Tibial nerve (tissue), 4 donors: ENCODE data around the gene CDK5RAP3. TPM values are rescaled to one million over a fixed set of nuclear protein-coding genes. Genes with fewer than 3 reads are reported as not detected.

ENCODE experiments used
- DNase-seq, 2 donors: peaks; one replicate each; pipeline ENCODE4 v3.0.0-alpha.2; 2019; ENCODE audit warnings: low spot score in 2 of 2
- H3K27ac ChIP-seq, 4 donors: fragments of 200-600 bp; sonication (generic) in 3 of 4; one replicate each; pipeline ENCODE4 v1.5.1; 2017 to 2019; ENCODE audit warnings: mild to moderate bottlenecking in 1 of 4
- H3K27me3 ChIP-seq, 2 donors: fragments of 200-600 bp; sonication (generic) in 1 of 2; one replicate each; pipeline versions ENCODE4 v1.5.1 to v1.6.0; 2017 to 2019
- H3K36me3 ChIP-seq, 3 donors: fragments of 200-600 bp; sonication (generic); one replicate each; pipeline ENCODE4 v1.5.1; 2018 to 2019
- H3K4me1 ChIP-seq, 4 donors: fragments of 200-600 bp; sonication (generic) in 3 of 4; one replicate each; pipeline ENCODE4 v1.5.1; 2017 to 2019
- H3K4me3 ChIP-seq, 4 donors: fragments of 200-600 bp; sonication (generic) in 3 of 4; one replicate each; pipeline ENCODE4 v1.5.1; 2017 to 2019; ENCODE audit warnings: mild to moderate bottlenecking in 1 of 4, moderate library complexity in 1 of 4
- H3K9me3 ChIP-seq, 4 donors: fragments of 200-600 bp; sonication (generic) in 3 of 4; one replicate each; pipeline ENCODE4 v1.5.1; 2017 to 2019
- EP300 ChIP-seq, 2 donors: sonication (generic); formaldehyde crosslinking; IDR thresholded peaks; one replicate each; pipeline ENCODE4 v1.6.1; 2017; ENCODE audit warnings: antibody characterized with exemption in 2 of 2, mild to moderate bottlenecking in 1 of 2
- POLR2A ChIP-seq, 2 donors: fragments of 450-650 bp; IDR thresholded peaks; one replicate each; pipeline ENCODE4 v1.6.1; 2017; ENCODE audit warnings: antibody characterized with exemption in 2 of 2, mild to moderate bottlenecking in 2 of 2, moderate library complexity in 2 of 2
- WGBS, 2 donors: methylation state at CpG; one replicate each; pipeline ENCODE4 v1.1.5; 2018; 5-methylcytosine and 5-hydroxymethylcytosine counted together
- total RNA-seq, 4 donors: library from RNA; depleted of rRNA; stranded (reverse); fragments of >200 nt; gene quantifications; one replicate each; pipeline ENCODE4 v1.1.0, GENCODE V29; 2016
- TF ChIP-seq, protein P1 (sequence below), 5 experiments: fragments of 200-600 bp in 3 of 5; fragments of 450-650 bp in 2 of 5; sonication (generic) in 3 of 5; IDR thresholded peaks; one replicate each; pipeline ENCODE4 v1.5.1; 2016 to 2019; ENCODE audit warnings: antibody characterized with exemption in 5 of 5, mild to moderate bottlenecking in 3 of 5, moderate library complexity in 2 of 5

Gene CDK5RAP3
- total RNA-seq, 4 donors from 2014 or later, result 163 to 310 (median 200) TPM

DNA sequence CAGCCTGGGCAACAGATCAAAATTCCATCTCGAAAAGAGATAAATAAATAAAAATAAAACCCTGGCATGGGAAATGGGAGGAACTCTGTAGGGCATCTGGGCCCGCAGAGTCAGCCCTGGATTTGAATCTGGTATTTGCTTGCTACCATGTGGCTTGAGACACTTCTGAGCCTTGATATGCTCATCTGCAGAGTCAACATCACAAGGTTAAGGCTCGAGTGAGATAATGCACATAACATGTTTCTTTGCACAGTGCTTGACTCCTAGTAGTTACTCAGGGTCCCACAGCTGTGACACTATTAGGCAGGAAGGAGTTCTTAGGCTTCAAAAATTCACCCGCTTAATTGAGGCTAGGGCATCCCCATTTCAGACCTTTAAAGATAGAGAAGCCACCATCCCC lies 21.3 kb downstream of the CDK5RAP3 start:
- DNase-seq, result no peak
- peaks cover 0 to 28% (median 10%) of the 10 kb centered on the region in 4 donors for H3K4me1 ChIP-seq
- H3K27ac ChIP-seq, result no peak overlapping the region
- H3K4me3 ChIP-seq, result no peak overlapping the region
- TF ChIP-seq, protein P1, sequence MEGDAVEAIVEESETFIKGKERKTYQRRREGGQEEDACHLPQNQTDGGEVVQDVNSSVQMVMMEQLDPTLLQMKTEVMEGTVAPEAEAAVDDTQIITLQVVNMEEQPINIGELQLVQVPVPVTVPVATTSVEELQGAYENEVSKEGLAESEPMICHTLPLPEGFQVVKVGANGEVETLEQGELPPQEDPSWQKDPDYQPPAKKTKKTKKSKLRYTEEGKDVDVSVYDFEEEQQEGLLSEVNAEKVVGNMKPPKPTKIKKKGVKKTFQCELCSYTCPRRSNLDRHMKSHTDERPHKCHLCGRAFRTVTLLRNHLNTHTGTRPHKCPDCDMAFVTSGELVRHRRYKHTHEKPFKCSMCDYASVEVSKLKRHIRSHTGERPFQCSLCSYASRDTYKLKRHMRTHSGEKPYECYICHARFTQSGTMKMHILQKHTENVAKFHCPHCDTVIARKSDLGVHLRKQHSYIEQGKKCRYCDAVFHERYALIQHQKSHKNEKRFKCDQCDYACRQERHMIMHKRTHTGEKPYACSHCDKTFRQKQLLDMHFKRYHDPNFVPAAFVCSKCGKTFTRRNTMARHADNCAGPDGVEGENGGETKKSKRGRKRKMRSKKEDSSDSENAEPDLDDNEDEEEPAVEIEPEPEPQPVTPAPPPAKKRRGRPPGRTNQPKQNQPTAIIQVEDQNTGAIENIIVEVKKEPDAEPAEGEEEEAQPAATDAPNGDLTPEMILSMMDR (IDR thresholded peaks at IDR 0.05), result no peak
- TF ChIP-seq EP300 (IDR thresholded peaks at IDR 0.05) (no peak), POLR2A (IDR thresholded peaks at IDR 0.05) (no peak)
- H3K27me3 ChIP-seq, result no peaks in the 10 kb centered on the region
- H3K9me3 ChIP-seq, result no peaks in the 10 kb centered on the region
- H3K36me3 ChIP-seq, result no peaks in the 10 kb centered on the region
- 58 to 72% methylated on average over 4 of the region's 4 CpGs for WGBS, 2 donors

DNA sequence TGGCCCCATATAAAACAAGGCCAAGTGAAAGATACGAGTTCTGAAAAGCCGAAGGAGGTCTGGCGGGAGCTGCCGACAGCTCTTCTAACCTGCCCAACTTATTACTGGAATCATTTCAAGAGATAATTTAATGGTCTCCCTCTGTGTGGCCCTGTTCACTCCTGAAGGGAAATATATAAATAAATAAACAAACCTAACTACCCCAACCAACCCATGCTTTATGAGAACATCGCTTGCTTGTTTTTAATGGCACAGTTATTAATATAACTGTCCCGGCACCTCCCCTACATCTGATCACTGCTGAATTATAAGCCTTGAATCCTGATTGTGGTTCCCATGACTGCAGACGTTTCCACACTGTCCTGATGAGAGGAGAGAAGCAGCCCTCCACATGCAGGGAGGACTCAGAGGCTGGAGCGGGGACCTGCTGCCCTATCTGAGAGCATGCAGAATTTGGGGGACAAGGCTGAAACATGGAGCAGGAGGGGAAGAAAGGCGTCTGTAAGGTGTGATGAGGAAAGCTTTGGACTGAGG lies 22.2 kb downstream of the CDK5RAP3 start:
- Histone ChIP-seq H3K27me3 (no peaks in the 10 kb centered on the region), H3K27ac (no peak overlapping the region), H3K4me3 (no peak overlapping the region), H3K4me1 (peaks cover 0 to 19% (median 4%) of the 10 kb centered on the region in 4 donors), H3K36me3 (no peaks in the 10 kb centered on the region), H3K9me3 (no peaks in the 10 kb centered on the region)
- no peak for DNase-seq
- 61 to 72% methylated on average over 9 of the region's 9 CpGs for WGBS, 2 donors
- TF ChIP-seq EP300 (IDR thresholded peaks at IDR 0.05) (no peak), POLR2A (IDR thresholded peaks at IDR 0.05) (no peak)
- TF ChIP-seq, protein P1 (IDR thresholded peaks at IDR 0.05), result no peak

DNA sequence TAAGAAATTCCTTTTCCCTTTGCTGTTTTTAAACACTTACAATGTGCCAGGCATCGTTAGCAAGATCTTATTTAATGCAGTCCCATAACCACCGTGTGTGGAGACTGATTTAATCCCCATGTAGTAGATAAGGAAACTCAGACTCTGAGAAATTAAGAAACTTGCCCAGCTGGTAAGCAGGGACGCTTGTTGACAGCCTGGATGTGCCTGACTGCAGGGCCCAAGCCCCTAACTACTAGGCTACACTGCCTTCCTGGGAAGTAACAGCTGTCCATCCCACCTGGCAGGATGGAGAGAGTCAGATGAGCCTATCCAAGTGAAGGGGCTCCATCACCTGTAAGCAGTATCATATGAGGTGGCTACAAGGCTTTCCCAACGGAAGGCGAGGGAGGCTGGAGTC lies 23.1 kb downstream of the CDK5RAP3 start:
- WGBS, 2 donors, result 84 to 91% methylated on average over 5 of the region's 5 CpGs
- DNase-seq, result no peak
- H3K36me3 ChIP-seq, result no peaks in the 10 kb centered on the region
- H3K27ac ChIP-seq, result no peak overlapping the region
- H3K27me3 ChIP-seq, result no peaks in the 10 kb centered on the region
- no peak for TF ChIP-seq EP300 (IDR thresholded peaks at IDR 0.05)
- TF ChIP-seq POLR2A (IDR thresholded peaks at IDR 0.05), result no peak
- TF ChIP-seq, protein P1 (IDR thresholded peaks at IDR 0.05), result no peak
- no peaks in the 10 kb centered on the region for H3K9me3 ChIP-seq
- H3K4me1 ChIP-seq, result peaks cover 0 to 19% (median 4%) of the 10 kb centered on the region in 4 donors
- H3K4me3 ChIP-seq, result no peak overlapping the region

DNA sequence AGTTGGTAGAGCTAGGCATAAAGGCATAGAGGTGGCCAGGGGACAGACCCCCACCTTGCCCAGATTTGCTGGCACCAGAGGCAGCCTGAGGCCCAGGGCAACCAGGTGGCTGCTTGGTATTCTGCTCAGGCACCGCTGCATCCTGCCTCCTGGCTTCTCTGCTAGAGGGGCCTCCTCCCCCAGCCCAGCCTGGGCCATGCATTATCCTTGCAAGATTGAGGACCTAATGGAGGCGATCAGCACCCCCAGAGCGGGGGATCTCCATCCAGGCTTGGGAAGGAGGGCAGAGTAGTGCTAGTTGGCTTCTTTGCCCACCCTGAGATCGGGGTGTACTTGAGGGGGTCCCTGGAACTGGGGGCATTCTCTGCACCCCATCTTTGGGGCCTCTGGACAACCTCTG lies 23.8 kb downstream of the CDK5RAP3 start:
- 76 to 88% methylated on average over 1 to 4 of the region's 4 CpGs for WGBS, 2 donors

DNA sequence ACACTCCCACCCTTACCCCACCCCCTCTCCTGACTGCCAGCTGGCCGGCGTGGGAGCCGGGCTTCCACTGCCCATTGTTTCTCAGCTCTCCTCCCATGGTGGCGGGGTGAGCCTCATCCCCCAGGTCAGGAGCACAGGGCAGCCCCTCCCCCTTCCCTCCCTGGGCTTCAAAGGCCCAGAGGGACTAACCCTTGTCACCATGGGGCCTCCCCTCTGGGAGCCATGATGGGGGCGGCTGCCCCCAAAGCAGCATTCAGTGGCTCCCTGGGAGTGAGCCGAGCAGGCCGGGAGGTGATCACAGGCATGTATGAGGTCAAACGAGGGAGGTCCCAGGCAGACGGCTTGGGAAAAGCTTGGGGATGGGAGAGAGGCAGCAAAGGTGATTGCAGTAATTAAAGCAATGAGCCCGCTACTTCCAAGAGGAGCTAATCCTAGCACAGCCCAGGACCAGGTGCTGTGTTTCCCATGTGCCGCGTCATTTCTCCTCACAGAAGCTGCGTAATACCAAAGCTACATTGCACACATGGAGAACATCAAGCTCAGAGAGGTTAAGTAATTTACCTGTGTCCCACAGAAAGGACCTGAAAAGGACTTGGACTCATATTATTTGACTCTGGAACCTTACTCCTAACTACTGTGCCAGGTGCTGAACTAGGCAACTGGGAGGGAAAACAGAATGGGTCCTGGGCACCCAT lies 24.5 kb downstream of the CDK5RAP3 start:
- TF ChIP-seq, protein P1 (IDR thresholded peaks at IDR 0.05), result no peak
- TF ChIP-seq POLR2A (IDR thresholded peaks at IDR 0.05) (no peak), EP300 (IDR thresholded peaks at IDR 0.05) (no peak)
- no peaks in the 10 kb centered on the region for H3K36me3 ChIP-seq
- H3K4me3 ChIP-seq, result no peak overlapping the region
- peaks cover 0 to 19% (median 4%) of the 10 kb centered on the region in 4 donors for H3K4me1 ChIP-seq
- H3K27ac ChIP-seq, result no peak overlapping the region
- DNase-seq, result no peak
- no peaks in the 10 kb centered on the region for H3K9me3 ChIP-seq
- 43 to 48% methylated on average over 12 to 13 of the region's 13 CpGs for WGBS, 2 donors
- no peaks in the 10 kb centered on the region for H3K27me3 ChIP-seq

More for the DNA sequence above, 23.8 kb downstream of the CDK5RAP3 start:
- Histone ChIP-seq H3K4me1 (peaks cover 0 to 19% (median 4%) of the 10 kb centered on the region in 4 donors), H3K36me3 (no peaks in the 10 kb centered on the region), H3K27me3 (no peaks in the 10 kb centered on the region), H3K27ac (no peak overlapping the region), H3K9me3 (no peaks in the 10 kb centered on the region), H3K4me3 (no peak overlapping the region)
- DNase-seq, result no peak
- no peak for TF ChIP-seq EP300 (IDR thresholded peaks at IDR 0.05)
- TF ChIP-seq, protein P1 (IDR thresholded peaks at IDR 0.05), result no peak
